PFSK-1 (cell line): ENCODE data around the gene MAGI2.

Experiments used
- FOXP2 ChIP-seq: optimal IDR thresholded peaks from 2 replicates; pipeline ENCODE3; 2011; ENCODE audit warnings: borderline replicate concordance, control low read depth, inconsistent platforms; ENCODE audit not compliant: insufficient read depth; ENCODE audit errors: extremely low read length, extremely low read depth
- POLR2AphosphoS5 ChIP-seq: IDR thresholded peaks from 2 replicates; pipeline ENCODE4 v1.6.1; 2012; ENCODE audit warnings: low read depth, mild to moderate bottlenecking, control low read depth, low read length, moderate library complexity
- REST ChIP-seq, 2 experiments: IDR thresholded peaks; 2 replicates each; pipeline versions ENCODE4 v1.6.1 to v1.8.0; 2011 to 2012; ENCODE audit warnings: low read depth in 2 of 2, low read length in 2 of 2, control low read depth in 1 of 2, inconsistent platforms in 1 of 2, mild to moderate bottlenecking in 1 of 2, moderate library complexity in 1 of 2; ENCODE audit not compliant: insufficient read depth in 1 of 2
- SIN3A ChIP-seq: IDR thresholded peaks from 2 replicates; pipeline ENCODE4 v1.6.1; 2012; ENCODE audit warnings: mild to moderate bottlenecking, low read length, moderate library complexity, borderline replicate concordance; ENCODE audit not compliant: insufficient read depth
- TAF1 ChIP-seq: IDR thresholded peaks from 2 replicates; pipeline ENCODE4 v1.6.1; 2012; ENCODE audit warnings: low read length, control low read depth, borderline replicate concordance; ENCODE audit not compliant: insufficient read depth

Gene MAGI2

GRCh38 chr7:78357709-78358108 lies 1095.8 kb downstream of the MAGI2 start:
- TF ChIP-seq POLR2AphosphoS5 (no peak), TAF1 (no peak), REST (IDR thresholded peaks at IDR 0.05; ENCODE audit: insufficient read depth in 1 of 2, low read depth in 2 of 2, low read length in 2 of 2) (no peak), FOXP2 (no peak), SIN3A (no peak)

- TF ChIP-seq SIN3A (no peak), TAF1 (no peak), FOXP2 (no peak), REST (IDR thresholded peaks at IDR 0.05; ENCODE audit: insufficient read depth in 1 of 2, low read depth in 2 of 2, low read length in 2 of 2) (no peak), POLR2AphosphoS5 (no peak)
These were observed 1097.6 kb downstream of the MAGI2 start for GRCh38 chr7:78355834-78356233.

GRCh38 chr7:78350926-78351325 lies 1102.5 kb downstream of the MAGI2 start:
- TF ChIP-seq FOXP2 = no peak
- TF ChIP-seq REST (IDR thresholded peaks at IDR 0.05; ENCODE audit: insufficient read depth in 1 of 2, low read depth in 2 of 2, low read length in 2 of 2) = no peak
- TF ChIP-seq TAF1 = no peak
- no peak for TF ChIP-seq POLR2AphosphoS5
- TF ChIP-seq SIN3A = no peak

GRCh38 chr7:78350391-78350790 lies 1103.1 kb downstream of the MAGI2 start:
- TF ChIP-seq TAF1 (no peak), FOXP2 (no peak), SIN3A (no peak), REST (IDR thresholded peaks at IDR 0.05; ENCODE audit: insufficient read depth in 1 of 2, low read depth in 2 of 2, low read length in 2 of 2) (no peak), POLR2AphosphoS5 (no peak)

- TF ChIP-seq POLR2AphosphoS5 = no peak
- TF ChIP-seq REST (IDR thresholded peaks at IDR 0.05; ENCODE audit: insufficient read depth in 1 of 2, low read depth in 2 of 2, low read length in 2 of 2) = no peak
These were observed 1106.6 kb downstream of the MAGI2 start for GRCh38 chr7:78346827-78347226.
